ENCODE measurements around the gene HIVEP2. TPM values are rescaled to one million over a fixed set of nuclear protein-coding genes. Genes with fewer than 3 reads are reported as not detected.
A peak's percentile ranks its signal among the peaks of the same experiment; 100 is the strongest.

Gene HIVEP2
- total and polyA plus RNA-seq, 2 donors (not counting 3 experiments of a cell fraction or from before 2014, with no cell fraction given): 1.3 to 4.7 TPM

GRCh38 chr6:142871910-142872331 lies 73.1 kb downstream of the HIVEP2 start:
- DNase-seq (ENCODE audit: low read depth, low spot score) (peak; percentile 90), FAIRE-seq (no peak)
- no TSS peak for BruUV-seq (replicated peaks)
- Histone ChIP-seq H3K79me2 (ENCODE audit: control insufficient read depth, insufficient read depth, low read length) (no peaks in the 10 kb centered on the region), H3K27me3 (ENCODE audit: control insufficient read depth in 2 of 2, insufficient read depth in 2 of 2, low read length in 2 of 2) (no peaks in the 10 kb centered on the region), H4K20me1 (replicated peaks; ENCODE audit: control insufficient read depth, extremely low read depth, insufficient read depth, low read length) (no peaks in the 10 kb centered on the region), H3K9ac (replicated peaks; ENCODE audit: extremely low read depth, insufficient read depth, low read length) (peak overlapping the region; percentile 41), H3K4me1 (ENCODE audit: control insufficient read depth, extremely low read depth, insufficient read depth, low read length) (peaks cover 40% of the 10 kb centered on the region), H2AFZ (ENCODE audit: low read depth, low read length) (no peak overlapping the region), H3K4me2 (ENCODE audit: insufficient read depth, low read length) (peak overlapping the region; percentile 31), H3K27ac (ENCODE audit: insufficient read depth, low read depth, low read length) (peak overlapping the region; percentile 59), H3K9me1 (replicated peaks; ENCODE audit: control insufficient read depth, extremely low read depth, insufficient read depth, low read length) (peaks cover 2% of the 10 kb centered on the region), H3K4me3 (replicated peaks in 1 of 3; ENCODE audit: insufficient read depth in 1 of 3, low read depth in 1 of 3, low read length in 3 of 3) (no peak overlapping the region), H3K36me3 (ENCODE audit: control insufficient read depth in 2 of 2, extremely low read depth in 1 of 2, insufficient read depth in 2 of 2, low read length in 2 of 2) (no peaks in the 10 kb centered on the region), H3K9me3 (replicated peaks; ENCODE audit: control insufficient read depth, insufficient read depth, low read length) (no peaks in the 10 kb centered on the region)
- dilution Hi-C loops (cut with MboI; ENCODE audit: extremely low pct_ligation_motif_present, low sequenced_read_pairs) (no loop called here), intact Hi-C loops (cut with micrococcal nuclease) (loop anchor here (1.0 to 5.0 kb wide), 2 partner anchors 25 to 125 kb away; no protein-coding TSS in a partner anchor)
- ChIA-PET POLR2A (interaction anchor here (0.8 kb wide), 1 partner anchor 26 kb away, joined by 3 read pairs; no protein-coding TSS in a partner anchor), CTCF (interaction anchor here (0.9 to 3.1 kb wide), 7 partner anchors 12 to 555 kb away, joined by 3 to 25 read pairs (median 4); no protein-coding TSS in a partner anchor)
- TF ChIP-seq CTCF (IDR thresholded peaks at IDR 0.05; ENCODE audit: extremely low read depth in 1 of 2, insufficient read depth in 1 of 2, low read depth in 1 of 2, low read length in 2 of 2): no peak
- peak; percentile 24 for TF ChIP-seq FOS (IDR thresholded peaks at IDR 0.05; ENCODE audit: borderline replicate concordance, insufficient read depth, low read length)
- TF ChIP-seq POLR2A (IDR thresholded peaks at IDR 0.05; ENCODE audit: low read depth, low read length): no peak
- TF ChIP-seq GATA2 (IDR thresholded peaks at IDR 0.05; ENCODE audit: insufficient read depth, insufficient read length, low read depth, low read length): peak; percentile 68
- TF ChIP-seq POLR2AphosphoS5 (IDR thresholded peaks at IDR 0.05; ENCODE audit: insufficient read depth, low read depth, low read length): no peak
